Measurements from ENCODE around the gene DNMT3L.
"Not testable (repeated sequence)": the region's sequence is repeated elsewhere in the genome, so short reads cannot be mapped to it uniquely, and the experiment has no call there.

DNMT3L gene

DNA sequence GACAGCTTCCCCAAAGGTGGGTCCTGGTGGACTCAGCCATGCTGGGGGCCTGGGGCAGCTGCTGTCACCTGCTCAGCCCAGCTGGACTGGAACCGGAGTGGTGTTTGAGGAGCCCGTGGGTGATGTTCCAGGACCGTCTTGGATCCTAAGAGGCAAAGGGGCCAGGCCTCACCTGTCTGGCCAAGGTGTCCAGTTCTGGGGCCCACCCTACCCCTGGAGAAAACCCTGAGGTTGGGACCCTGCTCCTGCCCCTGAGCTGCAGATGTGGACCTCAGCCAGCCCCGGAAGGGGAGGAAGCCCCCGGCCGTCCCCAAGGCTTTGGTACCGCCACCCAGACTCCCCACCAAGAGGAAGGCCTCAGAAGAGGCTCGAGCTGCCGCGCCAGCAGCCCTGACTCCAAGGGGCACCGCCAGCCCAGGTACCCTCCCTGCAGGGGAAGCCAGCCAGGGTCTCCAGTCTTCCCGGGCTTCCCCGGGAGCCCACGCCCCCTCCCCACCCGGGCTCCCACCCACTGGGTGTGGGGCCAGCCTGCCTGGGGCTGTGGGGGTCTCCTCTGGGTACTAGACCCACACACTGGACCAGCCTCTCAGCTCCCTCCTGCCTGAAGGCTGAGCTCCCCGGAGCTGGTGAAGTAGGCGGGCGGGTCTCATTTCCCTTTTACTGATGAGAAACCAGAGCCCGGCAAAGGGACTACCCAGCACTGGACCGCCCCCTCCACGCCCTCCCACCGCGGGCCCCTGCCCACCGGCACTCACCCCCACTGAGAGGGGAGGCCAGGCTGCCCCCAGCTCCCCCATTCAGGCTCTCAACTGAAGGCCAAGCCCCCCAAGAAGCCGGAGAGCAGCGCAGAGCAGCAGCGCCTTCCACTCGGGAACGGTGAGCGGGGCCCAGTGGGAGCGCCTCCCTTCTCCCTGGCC, 25.3 kb upstream of the DNMT3L start:
- Histone ChIP-seq H3K4me3 (ENCODE audit: extremely low read depth, insufficient read depth, low read length, poor library complexity, severe bottlenecking) (no peak overlapping the region), H3K4me1 (ENCODE audit: control insufficient read depth, insufficient read depth, low read length, poor library complexity, severe bottlenecking) (peaks cover 12% of the 10 kb centered on the region), H3K27ac (ENCODE audit: low read depth, low read length, severe bottlenecking) (no peak overlapping the region), H3K36me3 (ENCODE audit: control insufficient read depth, insufficient read depth, low read length) (no peaks in the 10 kb centered on the region), H3K9me3 (ENCODE audit: control insufficient read depth, low read length) (no peaks in the 10 kb centered on the region)
- WGBS, 2 experiments (ENCODE audit: insufficient coverage in 2 of 2): 74 to 78% methylated on average over 18 to 27 of the region's 31 CpGs

DNA sequence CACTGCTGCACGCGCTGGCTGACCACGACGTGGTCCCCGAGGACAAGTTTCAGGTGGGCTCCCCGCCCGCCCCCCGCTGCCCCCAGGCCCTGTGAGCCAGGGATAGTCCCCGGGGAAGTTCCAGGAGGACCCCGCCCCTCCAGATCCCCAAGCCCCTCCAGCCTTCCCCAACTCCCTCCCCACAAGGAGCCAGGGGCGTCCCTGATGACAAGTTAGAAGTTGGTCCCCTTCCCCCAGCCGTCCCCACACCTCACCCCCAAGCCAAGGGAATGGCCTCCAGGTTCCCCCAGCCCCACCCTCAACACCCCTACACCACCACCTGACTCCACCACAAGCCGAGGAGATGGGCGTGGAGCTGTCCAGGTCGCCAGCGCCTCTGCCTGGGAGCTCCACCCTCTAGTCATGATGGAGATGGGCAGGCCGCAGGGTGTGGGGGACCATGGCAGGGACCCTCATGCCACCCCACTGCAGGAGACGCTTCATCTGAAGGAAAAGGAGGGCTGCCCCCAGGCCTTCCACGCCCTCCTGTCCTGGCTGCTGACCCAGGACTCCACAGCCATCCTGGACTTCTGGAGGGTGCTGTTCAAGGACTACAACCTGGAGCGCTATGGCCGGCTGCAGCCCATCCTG, 24.5 kb upstream of the DNMT3L start:
- peaks cover 12% of the 10 kb centered on the region for H3K4me1 ChIP-seq (ENCODE audit: control insufficient read depth, insufficient read depth, low read length, poor library complexity, severe bottlenecking)
- no peak overlapping the region for H3K27ac ChIP-seq (ENCODE audit: low read depth, low read length, severe bottlenecking)
- no peaks in the 10 kb centered on the region for H3K9me3 ChIP-seq (ENCODE audit: control insufficient read depth, low read length)
- H3K36me3 ChIP-seq (ENCODE audit: control insufficient read depth, insufficient read depth, low read length): no peaks in the 10 kb centered on the region
- no peak overlapping the region for H3K4me3 ChIP-seq (ENCODE audit: extremely low read depth, insufficient read depth, low read length, poor library complexity, severe bottlenecking)
- WGBS, 2 experiments (ENCODE audit: insufficient coverage in 2 of 2): 70 to 75% methylated on average over 12 to 14 of the region's 21 CpGs

- Histone ChIP-seq H3K27ac (ENCODE audit: low read depth, low read length, severe bottlenecking) (no peak within 1 kb of the TSS), H3K4me1 (ENCODE audit: control insufficient read depth, insufficient read depth, low read length, poor library complexity, severe bottlenecking) (peaks cover 12% of the 10 kb centered on the region), H3K36me3 (ENCODE audit: control insufficient read depth, insufficient read depth, low read length) (no peaks in the 10 kb centered on the region), H3K4me3 (ENCODE audit: extremely low read depth, insufficient read depth, low read length, poor library complexity, severe bottlenecking) (peak within 1 kb of the TSS; percentile 14), H3K9me3 (ENCODE audit: control insufficient read depth, low read length) (no peaks in the 10 kb centered on the region)
- 31 to 35% methylated on average over 50 to 56 of the region's 56 CpGs for WGBS, 2 experiments (ENCODE audit: insufficient coverage in 2 of 2)
Observed at GRCh38 chr21:44285138-44285992, 23.7 kb upstream of the DNMT3L start, which contains the start of gene AIRE. Gene AIRE (plus strand): TSS chr21:44285876. CDS start chr21:44286007, 131 bp downstream.

GRCh38 chr21:44283948-44284347, 22.3 kb upstream of the DNMT3L start:
- H3K9me3 ChIP-seq (ENCODE audit: control insufficient read depth, low read length): no peaks in the 10 kb centered on the region
- H3K4me3 ChIP-seq (ENCODE audit: extremely low read depth, insufficient read depth, low read length, poor library complexity, severe bottlenecking): no peak overlapping the region
- no peak overlapping the region for H3K27ac ChIP-seq (ENCODE audit: low read depth, low read length, severe bottlenecking)
- H3K36me3 ChIP-seq (ENCODE audit: control insufficient read depth, insufficient read depth, low read length): no peaks in the 10 kb centered on the region
- H3K4me1 ChIP-seq (ENCODE audit: control insufficient read depth, insufficient read depth, low read length, poor library complexity, severe bottlenecking): peaks cover 12% of the 10 kb centered on the region
- 76 to 78% methylated on average over 8 to 11 of the region's 11 CpGs for WGBS, 2 experiments (ENCODE audit: insufficient coverage in 2 of 2)

DNA sequence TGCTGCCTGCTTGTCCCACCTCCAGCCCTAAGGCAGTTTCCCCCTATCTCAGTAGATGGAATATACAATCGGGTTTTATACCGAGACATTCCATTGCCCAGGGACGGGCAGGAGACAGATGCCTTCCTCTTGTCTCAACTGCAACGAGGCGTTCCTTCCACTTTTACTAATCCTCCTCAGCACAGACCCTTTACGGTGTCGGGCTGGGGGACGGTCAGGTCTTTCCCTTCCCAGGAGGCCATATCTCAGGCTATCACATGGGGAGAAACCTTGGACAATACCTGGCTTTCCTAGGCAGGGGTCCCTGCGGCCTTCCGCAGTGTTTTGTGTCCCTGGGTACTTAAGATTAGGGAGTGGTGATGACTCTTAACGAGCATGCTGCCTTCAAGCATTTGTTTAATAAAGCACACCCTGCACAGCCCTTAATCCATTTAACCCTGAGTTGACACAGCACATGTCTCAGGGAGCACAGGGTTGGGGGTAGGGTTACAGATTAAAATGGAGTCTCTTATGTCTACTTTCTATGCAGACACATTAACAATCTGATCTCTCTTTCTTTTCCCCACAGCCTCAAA, 21.6 kb upstream of the DNMT3L start:
- H3K4me1 ChIP-seq (ENCODE audit: control insufficient read depth, insufficient read depth, low read length, poor library complexity, severe bottlenecking): peaks cover 12% of the 10 kb centered on the region
- not testable (repeated sequence) for H3K4me3 ChIP-seq (ENCODE audit: extremely low read depth, insufficient read depth, low read length, poor library complexity, severe bottlenecking); H3K36me3 ChIP-seq (ENCODE audit: control insufficient read depth, insufficient read depth, low read length); H3K27ac ChIP-seq (ENCODE audit: low read depth, low read length, severe bottlenecking); H3K9me3 ChIP-seq (ENCODE audit: control insufficient read depth, low read length)
- WGBS, 2 experiments (ENCODE audit: insufficient coverage in 2 of 2): 29 to 30% methylated on average over 8 of the region's 11 CpGs

DNA sequence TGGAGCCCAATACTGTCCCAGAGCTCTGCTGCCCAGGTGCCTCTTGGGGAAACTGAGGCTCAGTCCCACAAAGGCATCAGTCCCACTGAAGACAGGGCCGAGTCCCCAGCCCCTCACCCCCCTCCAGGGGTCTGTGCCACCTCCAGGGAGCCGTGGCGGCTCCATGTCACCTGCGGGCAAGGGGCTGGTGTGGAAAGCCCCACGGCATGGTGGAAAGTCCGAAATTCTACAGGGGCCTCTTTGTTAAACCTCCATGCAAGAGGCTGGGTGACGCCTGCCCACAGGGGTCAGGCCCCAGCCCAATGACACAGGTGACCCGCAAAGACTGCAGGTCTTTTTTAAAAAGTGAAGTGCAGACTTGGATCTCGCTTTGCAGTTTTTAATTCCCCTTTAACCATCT, 20.7 kb upstream of the DNMT3L start:
- Histone ChIP-seq H3K36me3 (ENCODE audit: control insufficient read depth, insufficient read depth, low read length) (no peaks in the 10 kb centered on the region), H3K4me1 (ENCODE audit: control insufficient read depth, insufficient read depth, low read length, poor library complexity, severe bottlenecking) (peaks cover 12% of the 10 kb centered on the region), H3K27ac (ENCODE audit: low read depth, low read length, severe bottlenecking) (no peak overlapping the region), H3K4me3 (ENCODE audit: extremely low read depth, insufficient read depth, low read length, poor library complexity, severe bottlenecking) (no peak overlapping the region), H3K9me3 (ENCODE audit: control insufficient read depth, low read length) (no peaks in the 10 kb centered on the region)
- 85 to 92% methylated on average over 7 to 9 of the region's 9 CpGs for WGBS, 2 experiments (ENCODE audit: insufficient coverage in 2 of 2)

DNA sequence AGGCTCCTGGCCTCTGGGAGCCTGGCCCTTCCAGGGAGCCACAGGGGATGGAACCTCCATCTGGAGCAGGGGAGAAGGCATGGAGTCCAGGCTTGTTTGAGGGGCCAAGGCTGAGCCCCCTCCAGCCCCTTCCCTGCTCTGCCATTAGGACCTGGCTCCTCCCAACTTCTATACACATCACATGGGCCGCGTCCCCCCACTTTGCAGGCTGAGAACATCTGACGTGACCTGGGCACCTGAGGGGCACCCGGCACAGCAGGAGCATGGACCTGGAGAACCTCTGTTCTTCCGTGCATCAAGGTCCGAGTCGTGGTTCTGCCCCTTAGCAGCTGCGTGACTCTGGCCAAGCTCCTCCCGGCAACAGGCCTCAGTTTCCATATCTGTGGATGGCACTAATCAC, 20.1 kb upstream of the DNMT3L start:
- 94 to 95% methylated on average over 7 to 9 of the region's 9 CpGs for WGBS, 2 experiments (ENCODE audit: insufficient coverage in 2 of 2)
- no peak overlapping the region for H3K27ac ChIP-seq (ENCODE audit: low read depth, low read length, severe bottlenecking)
- peaks cover 12% of the 10 kb centered on the region for H3K4me1 ChIP-seq (ENCODE audit: control insufficient read depth, insufficient read depth, low read length, poor library complexity, severe bottlenecking)
- no peak overlapping the region for H3K4me3 ChIP-seq (ENCODE audit: extremely low read depth, insufficient read depth, low read length, poor library complexity, severe bottlenecking)
- no peaks in the 10 kb centered on the region for H3K36me3 ChIP-seq (ENCODE audit: control insufficient read depth, insufficient read depth, low read length)
- H3K9me3 ChIP-seq (ENCODE audit: control insufficient read depth, low read length): no peaks in the 10 kb centered on the region

- H3K27ac ChIP-seq (ENCODE audit: low read depth, low read length, severe bottlenecking): no peak overlapping the region
- peaks cover 7% of the 10 kb centered on the region for H3K4me1 ChIP-seq (ENCODE audit: control insufficient read depth, insufficient read depth, low read length, poor library complexity, severe bottlenecking)
- WGBS, 2 experiments (ENCODE audit: insufficient coverage in 2 of 2): 84 to 88% methylated on average over 17 to 18 of the region's 19 CpGs
- no peaks in the 10 kb centered on the region for H3K9me3 ChIP-seq (ENCODE audit: control insufficient read depth, low read length)
- no peaks in the 10 kb centered on the region for H3K36me3 ChIP-seq (ENCODE audit: control insufficient read depth, insufficient read depth, low read length)
- H3K4me3 ChIP-seq (ENCODE audit: extremely low read depth, insufficient read depth, low read length, poor library complexity, severe bottlenecking): no peak overlapping the region
Observed at GRCh38 chr21:44279354-44280260, 17.9 kb upstream of the DNMT3L start.

- Histone ChIP-seq H3K36me3 (ENCODE audit: control insufficient read depth, insufficient read depth, low read length) (no peaks in the 10 kb centered on the region), H3K4me1 (ENCODE audit: control insufficient read depth, insufficient read depth, low read length, poor library complexity, severe bottlenecking) (no peaks in the 10 kb centered on the region), H3K27ac (ENCODE audit: low read depth, low read length, severe bottlenecking) (no peak overlapping the region), H3K4me3 (ENCODE audit: extremely low read depth, insufficient read depth, low read length, poor library complexity, severe bottlenecking) (no peak overlapping the region), H3K9me3 (ENCODE audit: control insufficient read depth, low read length) (no peaks in the 10 kb centered on the region)
- 60 to 75% methylated on average over 2 to 3 of the region's 5 CpGs for WGBS, 2 experiments (ENCODE audit: insufficient coverage in 2 of 2)
Observed at GRCh38 chr21:44275041-44275440, 13.3 kb upstream of the DNMT3L start.
